HepG2 (cell line): ENCODE results near the gene UBE2O. TPM values are rescaled to one million over a fixed set of nuclear protein-coding genes. Genes with fewer than 3 reads are reported as not detected.

Experiments
- ASH2L ChIP-seq: fragments of 300-600, 200-600 bp; sonication (generic); IDR thresholded peaks from 2 replicates; pipeline ENCODE4 v1.7.0; 2017; ENCODE audit warnings: low read depth, mild to moderate bottlenecking, moderate library complexity, mixed read lengths, low read length; ENCODE audit not compliant: insufficient read length
- BHLHE40 ChIP-seq: IDR thresholded peaks from 2 replicates; pipeline ENCODE4 v1.6.1; 2011; ENCODE audit warnings: low read length, improper control_type of control experiment
- CREB1 ChIP-seq, 2 experiments: fragments of 450-650 bp in 1 of 2; IDR thresholded peaks; 2 replicates each; pipeline ENCODE4 v1.6.1; 2016 to 2017; ENCODE audit warnings: control low read depth in 1 of 2, mild to moderate bottlenecking in 1 of 2, missing compliant biosample characterization in 1 of 2, missing genetic modification characterization in 1 of 2
- ERF ChIP-seq: IDR thresholded peaks from 2 replicates; pipeline ENCODE4 v1.6.1; 2018; ENCODE audit warnings: missing biosample characterization, missing genetic modification reagents
- EZH2 ChIP-seq: conservative IDR thresholded peaks from 2 replicates; pipeline ENCODE4 v1.6.1; 2012; ENCODE audit warnings: mild to moderate bottlenecking, low read depth, low read length, moderate library complexity
- MEIS1 ChIP-seq: sonication (generic); formaldehyde crosslinking; IDR thresholded peaks from 2 replicates; pipeline ENCODE4 v1.9.0; 2021; ENCODE audit warnings: mild to moderate bottlenecking, missing genetic modification reagents, moderate library complexity, borderline replicate concordance
- MXI1 ChIP-seq: IDR thresholded peaks from 3 replicates; pipeline ENCODE4 v1.6.1; 2012; ENCODE audit warnings: low read depth, low read length, inconsistent platforms, borderline replicate concordance
- NR1H2 ChIP-seq: sonication (generic); formaldehyde crosslinking; IDR thresholded peaks from 2 replicates; pipeline ENCODE4 v1.8.1; 2022; ENCODE audit warnings: low read depth, missing genetic modification reagents, borderline replicate concordance
- POLR2AphosphoS2 ChIP-seq: IDR thresholded peaks from 2 replicates; pipeline ENCODE4 v1.6.1; 2011; ENCODE audit warnings: low read depth, low read length, improper control_type of control experiment
- SMARCE1 ChIP-seq: fragments of 450-650 bp; IDR thresholded peaks from 2 replicates; pipeline ENCODE4 v1.6.1; 2017; ENCODE audit warnings: borderline replicate concordance
- SNAPC2 ChIP-seq: sonication (generic); formaldehyde crosslinking; IDR thresholded peaks from 2 replicates; pipeline ENCODE4 v1.8.1; 2022; ENCODE audit warnings: mild to moderate bottlenecking, missing genetic modification reagents
- TSC22D2 ChIP-seq: sonication (generic); formaldehyde crosslinking; IDR thresholded peaks from 2 replicates; pipeline ENCODE4 v1.5.1; 2020; ENCODE audit warnings: missing genetic modification reagents, mild to moderate bottlenecking, borderline replicate concordance
- XRCC5 ChIP-seq: fragments of 200-400 bp; formaldehyde crosslinking; optimal IDR thresholded peaks from 2 replicates; pipeline ENCODE3; 2017; ENCODE audit warnings: mild to moderate bottlenecking, low read length
- ZBTB7A ChIP-seq: sonication (generic); formaldehyde crosslinking; IDR thresholded peaks from 2 replicates; pipeline ENCODE4 v1.8.0; 2022; ENCODE audit warnings: mild to moderate bottlenecking, missing genetic modification reagents
- ZFX ChIP-seq: sonication (generic); formaldehyde crosslinking; IDR thresholded peaks from 2 replicates; pipeline ENCODE4 v1.4.0; 2020; ENCODE audit warnings: mild to moderate bottlenecking, low read depth, missing genetic modification reagents, moderate library complexity
- ZMYM4 ChIP-seq: sonication (generic); formaldehyde crosslinking; IDR thresholded peaks from 2 replicates; pipeline ENCODE4 v1.8.1; 2023; ENCODE audit warnings: mild to moderate bottlenecking, missing genetic modification reagents
- ZNF205 ChIP-seq: IDR thresholded peaks from 2 replicates; pipeline ENCODE4 v1.6.1; 2018; ENCODE audit warnings: missing biosample characterization, missing genetic modification reagents
- ZNF614 ChIP-seq: IDR thresholded peaks from 2 replicates; pipeline ENCODE4 v1.6.1; 2018; ENCODE audit warnings: missing biosample characterization, missing genetic modification reagents, inconsistent platforms, borderline replicate concordance
- ZNF782 ChIP-seq: sonication (generic); formaldehyde crosslinking; IDR thresholded peaks from 2 replicates; pipeline ENCODE4 v1.4.0; 2020; ENCODE audit warnings: missing genetic modification reagents, mild to moderate bottlenecking, borderline replicate concordance
- polyA plus RNA-seq, 8 experiments: library from polyadenylated mRNA; depleted of rRNA in 3 of 8; stranded (reverse) in 7 of 8; unstranded in 1 of 8; fragments of >200 nt; fragmentation: Illumina TruSeq in 4 of 8; extraction: Trizol in 4 of 8; gene quantifications; 2 replicates each; pipeline versions ENCODE4 v1.2.1 to v1.2.3, GENCODE V29; 2011 to 2016; ENCODE audit warnings: low read depth in 4 of 8, missing spikeins in 1 of 8, mixed read lengths in 1 of 8; ENCODE audit not compliant: insufficient read depth in 1 of 8
- total RNA-seq, 5 experiments: library from RNA; depleted of rRNA; stranded (reverse); fragments of >200 nt; fragmentation: Illumina TruSeq; extraction: Trizol; gene quantifications; 2 replicates each; pipeline ENCODE4 v1.2.3, GENCODE V29; 2016; ENCODE audit warnings: low read depth in 1 of 5
- TF ChIP-seq, protein P1 (sequence below): sonication (generic); formaldehyde crosslinking; IDR thresholded peaks from 2 replicates; pipeline ENCODE4 v1.8.0; 2022; ENCODE audit warnings: mild to moderate bottlenecking, missing genetic modification reagents, moderate library complexity
- TF ChIP-seq, protein P2 (sequence below): sonication (generic); formaldehyde crosslinking; IDR thresholded peaks from 2 replicates; pipeline ENCODE4 v1.4.0; 2020; ENCODE audit warnings: missing genetic modification reagents, mild to moderate bottlenecking, borderline replicate concordance
- TF ChIP-seq, protein P3 (sequence below): sonication (generic); formaldehyde crosslinking; IDR thresholded peaks from 2 replicates; pipeline ENCODE4 v1.4.0; 2020; ENCODE audit warnings: mild to moderate bottlenecking, low read depth, missing genetic modification reagents
- TF ChIP-seq, protein P4 (sequence below): sonication (generic); formaldehyde crosslinking; IDR thresholded peaks from 2 replicates; pipeline ENCODE4 v1.8.1; 2023; ENCODE audit warnings: mild to moderate bottlenecking, missing genetic modification reagents, borderline replicate concordance
- TF ChIP-seq, protein P5 (sequence below): sonication (generic); formaldehyde crosslinking; IDR thresholded peaks from 2 replicates; pipeline ENCODE4 v1.9.0; 2021; ENCODE audit warnings: missing genetic modification reagents, borderline replicate concordance

Gene UBE2O
- total and polyA plus RNA-seq, 2 of the 13 experiments (the other 11 are each of a cell fraction or from before 2014, with no cell fraction given) = 21.5 to 23.5 TPM

DNA sequence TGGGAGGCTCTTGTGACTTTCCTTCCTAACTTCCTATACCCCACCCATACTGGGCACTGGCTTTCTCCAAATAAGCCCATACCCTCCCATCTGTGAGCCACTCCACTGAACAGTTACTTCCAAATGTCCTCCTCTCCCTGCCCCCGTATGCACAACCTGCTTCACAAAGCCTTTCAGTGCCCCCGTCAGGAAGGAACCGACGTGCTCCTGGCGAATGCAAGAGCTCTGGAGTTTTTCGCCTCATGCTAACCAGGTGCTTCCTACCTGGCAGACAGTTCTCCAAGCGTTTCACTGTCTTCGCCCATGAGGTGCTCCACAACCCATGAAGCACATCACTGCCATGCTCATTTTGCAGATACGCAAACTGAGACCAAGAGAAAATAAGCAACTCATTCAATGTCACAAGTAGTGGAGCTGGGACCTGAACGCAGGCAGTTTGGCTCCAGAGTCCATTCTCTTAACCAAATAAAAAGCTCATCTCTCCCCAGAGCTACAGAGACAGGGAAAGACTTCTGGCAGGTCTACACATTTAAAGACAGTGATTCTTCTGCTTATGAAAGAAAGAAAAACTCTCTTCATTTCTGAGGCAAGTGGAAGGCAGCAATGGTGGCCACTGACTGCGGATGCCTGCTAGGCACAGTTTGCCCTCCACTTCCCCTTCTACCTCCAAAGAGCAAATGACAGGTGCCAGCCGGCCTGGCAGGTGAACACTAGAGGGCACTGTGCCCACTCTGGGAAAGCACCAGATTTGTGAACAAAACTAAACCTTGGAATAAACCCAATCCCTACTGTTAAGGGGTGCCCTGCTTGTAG lies 44.7 kb downstream of the UBE2O start (continued):
- TF ChIP-seq ZFX (peak; percentile 50; the same call in 1 of the 2 replicates), SNAPC2 (CRISPR knock-in tag) (no peak), NR1H2 (CRISPR knock-in tag) (no peak), ERF (CRISPR knock-in tag) (peak; percentile 70; the same call in 1 of the 2 replicates), ZMYM4 (CRISPR knock-in tag) (no peak), EZH2 (no peak), POLR2AphosphoS2 (no peak), BHLHE40 (no peak), ZNF782 (CRISPR knock-in tag) (peak; percentile 59; the same call in 1 of the 2 replicates), MEIS1 (peak; percentile 92), ZNF205 (CRISPR knock-in tag) (peak; percentile 59; the same call in 1 of the 2 replicates), TSC22D2 (CRISPR knock-in tag) (no peak), XRCC5 (peak; percentile 80), CREB1 (IDR thresholded peaks at IDR 0.05) (no peak), CREB1 (CRISPR knock-in tag; IDR thresholded peaks at IDR 0.05) (no peak), MXI1 (peak; percentile 32; the same call in 1 of the 3 replicates), ZBTB7A (no peak), SMARCE1 (no peak), ASH2L (peak; percentile 40), ZNF614 (CRISPR knock-in tag) (peak; percentile 47; the same call in 1 of the 2 replicates)
- TF ChIP-seq, protein P1, sequence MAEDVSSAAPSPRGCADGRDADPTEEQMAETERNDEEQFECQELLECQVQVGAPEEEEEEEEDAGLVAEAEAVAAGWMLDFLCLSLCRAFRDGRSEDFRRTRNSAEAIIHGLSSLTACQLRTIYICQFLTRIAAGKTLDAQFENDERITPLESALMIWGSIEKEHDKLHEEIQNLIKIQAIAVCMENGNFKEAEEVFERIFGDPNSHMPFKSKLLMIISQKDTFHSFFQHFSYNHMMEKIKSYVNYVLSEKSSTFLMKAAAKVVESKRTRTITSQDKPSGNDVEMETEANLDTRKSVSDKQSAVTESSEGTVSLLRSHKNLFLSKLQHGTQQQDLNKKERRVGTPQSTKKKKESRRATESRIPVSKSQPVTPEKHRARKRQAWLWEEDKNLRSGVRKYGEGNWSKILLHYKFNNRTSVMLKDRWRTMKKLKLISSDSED (CRISPR knock-in tag) = no peak
- TF ChIP-seq, protein P2, sequence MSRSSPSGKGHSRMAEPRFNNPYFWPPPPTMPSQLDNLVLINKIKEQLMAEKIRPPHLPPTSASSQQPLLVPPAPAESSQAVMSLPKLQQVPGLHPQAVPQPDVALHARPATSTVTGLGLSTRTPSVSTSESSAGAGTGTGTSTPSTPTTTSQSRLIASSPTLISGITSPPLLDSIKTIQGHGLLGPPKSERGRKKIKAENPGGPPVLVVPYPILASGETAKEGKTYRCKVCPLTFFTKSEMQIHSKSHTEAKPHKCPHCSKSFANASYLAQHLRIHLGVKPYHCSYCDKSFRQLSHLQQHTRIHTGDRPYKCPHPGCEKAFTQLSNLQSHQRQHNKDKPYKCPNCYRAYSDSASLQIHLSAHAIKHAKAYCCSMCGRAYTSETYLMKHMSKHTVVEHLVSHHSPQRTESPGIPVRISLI (CRISPR knock-in tag) = peak; percentile 41; the same call in 1 of the 2 replicates
- TF ChIP-seq, protein P3, sequence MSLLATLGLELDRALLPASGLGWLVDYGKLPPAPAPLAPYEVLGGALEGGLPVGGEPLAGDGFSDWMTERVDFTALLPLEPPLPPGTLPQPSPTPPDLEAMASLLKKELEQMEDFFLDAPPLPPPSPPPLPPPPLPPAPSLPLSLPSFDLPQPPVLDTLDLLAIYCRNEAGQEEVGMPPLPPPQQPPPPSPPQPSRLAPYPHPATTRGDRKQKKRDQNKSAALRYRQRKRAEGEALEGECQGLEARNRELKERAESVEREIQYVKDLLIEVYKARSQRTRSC (CRISPR knock-in tag) = no peak
- TF ChIP-seq, protein P4, sequence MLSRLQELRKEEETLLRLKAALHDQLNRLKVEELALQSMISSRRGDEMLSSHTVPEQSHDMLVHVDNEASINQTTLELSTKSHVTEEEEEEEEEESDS (CRISPR knock-in tag) = no peak
- TF ChIP-seq, protein P5, sequence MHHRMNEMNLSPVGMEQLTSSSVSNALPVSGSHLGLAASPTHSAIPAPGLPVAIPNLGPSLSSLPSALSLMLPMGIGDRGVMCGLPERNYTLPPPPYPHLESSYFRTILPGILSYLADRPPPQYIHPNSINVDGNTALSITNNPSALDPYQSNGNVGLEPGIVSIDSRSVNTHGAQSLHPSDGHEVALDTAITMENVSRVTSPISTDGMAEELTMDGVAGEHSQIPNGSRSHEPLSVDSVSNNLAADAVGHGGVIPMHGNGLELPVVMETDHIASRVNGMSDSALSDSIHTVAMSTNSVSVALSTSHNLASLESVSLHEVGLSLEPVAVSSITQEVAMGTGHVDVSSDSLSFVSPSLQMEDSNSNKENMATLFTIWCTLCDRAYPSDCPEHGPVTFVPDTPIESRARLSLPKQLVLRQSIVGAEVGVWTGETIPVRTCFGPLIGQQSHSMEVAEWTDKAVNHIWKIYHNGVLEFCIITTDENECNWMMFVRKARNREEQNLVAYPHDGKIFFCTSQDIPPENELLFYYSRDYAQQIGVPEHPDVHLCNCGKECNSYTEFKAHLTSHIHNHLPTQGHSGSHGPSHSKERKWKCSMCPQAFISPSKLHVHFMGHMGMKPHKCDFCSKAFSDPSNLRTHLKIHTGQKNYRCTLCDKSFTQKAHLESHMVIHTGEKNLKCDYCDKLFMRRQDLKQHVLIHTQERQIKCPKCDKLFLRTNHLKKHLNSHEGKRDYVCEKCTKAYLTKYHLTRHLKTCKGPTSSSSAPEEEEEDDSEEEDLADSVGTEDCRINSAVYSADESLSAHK (CRISPR knock-in tag) = no peak
